CD8-positive, alpha-beta memory T cell (primary cell): ENCODE data around the gene KDM2A. TPM values are rescaled to one million over a fixed set of nuclear protein-coding genes. Genes with fewer than 3 reads are reported as not detected.

Experiments used
- CTCF ChIA-PET: fragments of 350-600 bp; sonication (Branson Sonifier 250); formaldehyde crosslinking; loops from one replicate; lab custom pipeline; 2021; ENCODE audit warnings: antibody characterized with exemption; lab: Charles Lee
- POLR2A ChIA-PET: fragments of 350-600 bp; sonication (Branson Sonifier 250); formaldehyde crosslinking; loops from one replicate; lab custom pipeline; 2021; ENCODE audit warnings: antibody characterized with exemption; lab: Charles Lee
- DNase-seq, 5 donors: peaks; one replicate each; pipeline versions ENCODE4 v3.0.0 to v3.0.0-alpha.2; 2020 to 2022; ENCODE audit warnings: mixed read lengths in 1 of 5
- H3K27ac ChIP-seq: one replicate; pipeline ENCODE4 v1.7.0; 2013; ENCODE audit warnings: low read depth, mild to moderate bottlenecking, low read length, moderate library complexity
- H3K27me3 ChIP-seq: 2 replicates; pipeline ENCODE4 v1.7.0; 2013; ENCODE audit warnings: low read length, mild to moderate bottlenecking; ENCODE audit not compliant: insufficient read depth, poor library complexity, severe bottlenecking
- H3K36me3 ChIP-seq: 2 replicates; pipeline ENCODE4 v1.7.0; 2013; ENCODE audit warnings: mild to moderate bottlenecking, low read length, moderate library complexity; ENCODE audit not compliant: insufficient read depth
- H3K4me1 ChIP-seq: 2 replicates; pipeline ENCODE4 v1.7.0; 2013; ENCODE audit warnings: mild to moderate bottlenecking, low read length, moderate library complexity; ENCODE audit not compliant: insufficient read depth
- H3K4me3 ChIP-seq: 2 replicates; pipeline ENCODE4 v1.7.0; 2013; ENCODE audit warnings: mild to moderate bottlenecking, low read length
- H3K9me3 ChIP-seq: 2 replicates; pipeline ENCODE4 v1.7.0; 2013; ENCODE audit warnings: mild to moderate bottlenecking, low read length
- H3K27ac Mint-ChIP-seq, 8 donors: one replicate each; pipeline ENCODE4 v1.8.0; 2020 to 2021; ENCODE audit warnings: mixed read lengths in 8 of 8, mild to moderate bottlenecking in 6 of 8, inconsistent platforms in 3 of 8, moderate library complexity in 3 of 8
- H3K27me3 Mint-ChIP-seq, 2 donors: one replicate each; pipeline ENCODE4 v1.8.0; 2020 to 2021; ENCODE audit warnings: mixed read lengths in 2 of 2, mild to moderate bottlenecking in 1 of 2, moderate library complexity in 1 of 2
- H3K36me3 Mint-ChIP-seq, 3 donors: one replicate each; pipeline ENCODE4 v1.8.0; 2020 to 2021; ENCODE audit warnings: mixed read lengths in 3 of 3, inconsistent platforms in 1 of 3, mild to moderate bottlenecking in 1 of 3
- H3K4me1 Mint-ChIP-seq, 3 donors: one replicate each; pipeline ENCODE4 v1.8.0; 2020 to 2021; ENCODE audit warnings: mixed read lengths in 3 of 3, inconsistent platforms in 1 of 3, mild to moderate bottlenecking in 1 of 3
- H3K4me3 Mint-ChIP-seq, 7 donors: one replicate each; pipeline ENCODE4 v1.8.0; 2020 to 2021; ENCODE audit warnings: mixed read lengths in 7 of 7, mild to moderate bottlenecking in 6 of 7, moderate library complexity in 4 of 7, inconsistent platforms in 2 of 7
- H3K9me3 Mint-ChIP-seq, 5 donors: one replicate each; pipeline ENCODE4 v1.8.0; 2020 to 2022; ENCODE audit warnings: mixed read lengths in 5 of 5, mild to moderate bottlenecking in 3 of 5, moderate library complexity in 2 of 5, inconsistent platforms in 1 of 5
- polyA plus RNA-seq: library from polyadenylated mRNA; unstranded; fragments of 300-500 nt; fragmentation: Illumina TruSeq; gene quantifications from one replicate; pipeline ENCODE4 v1.2.3, GENCODE V29; 2021
- total RNA-seq, 2 experiments: library from RNA; stranded (reverse); gene quantifications; one replicate each; pipeline ENCODE4 v1.2.3, GENCODE V29; 2021

Gene KDM2A
- total and polyA plus RNA-seq, 3 experiments from 2014 or later = 20.4 to 107 (median 101) TPM

DNA sequence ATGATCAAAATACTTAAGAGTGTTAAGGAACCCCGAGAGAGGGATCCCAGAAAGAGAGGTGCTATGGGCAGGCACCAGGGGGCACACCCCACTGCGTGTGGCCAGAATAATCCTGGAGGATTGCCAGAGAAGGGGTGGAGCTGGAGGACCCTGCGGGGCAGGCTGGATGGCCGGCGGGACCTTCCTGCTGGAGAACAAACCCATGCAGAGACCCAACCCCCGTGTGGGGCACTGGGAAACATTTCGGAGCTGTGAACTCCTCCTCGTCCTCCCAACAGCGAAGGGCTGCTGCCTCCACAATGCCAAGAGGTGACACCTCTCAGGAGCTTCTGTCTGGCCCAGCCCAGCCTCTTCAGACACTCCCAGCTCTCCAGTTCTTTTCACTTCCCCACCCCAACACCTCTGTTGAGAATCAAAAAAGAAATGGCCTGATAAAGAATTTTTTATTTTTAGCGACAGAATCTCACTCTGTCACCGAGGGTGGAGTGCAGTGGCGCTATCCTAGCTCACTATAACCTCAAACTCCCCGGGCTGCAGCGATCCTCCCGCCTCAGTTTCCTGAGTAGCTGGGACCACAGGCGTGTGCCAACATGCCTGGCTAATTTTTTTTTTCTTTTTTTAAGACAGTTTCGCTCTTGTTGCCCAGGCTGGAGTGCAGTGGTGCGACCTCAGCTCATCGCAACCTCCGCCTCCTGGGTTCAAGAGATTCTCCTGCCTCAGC is 36.8 kb upstream of the KDM2A start:
- peak overlapping the region; percentile 12 for H3K4me3 ChIP-seq
- Mint-ChIP-seq H3K36me3 (no peaks in the 10 kb centered on the region), H3K27me3 (peaks cover 4 to 7% of the 10 kb centered on the region in 2 donors), H3K27ac (peak overlapping the region in 2 of 8 donors; percentile 17 to 60), H3K4me1 (peaks cover 6 to 14% (median 6%) of the 10 kb centered on the region in 3 donors), H3K4me3 (no peak overlapping the region), H3K9me3 (no peaks in the 10 kb centered on the region)
- no peaks in the 10 kb centered on the region for H3K27me3 ChIP-seq
- no peaks in the 10 kb centered on the region for H3K9me3 ChIP-seq
- H3K36me3 ChIP-seq = no peaks in the 10 kb centered on the region
- CTCF ChIA-PET = interaction anchor here (0.8 to 2.9 kb wide), 10 partner anchors 13 to 120 kb away, joined by 3 to 11 read pairs (median 6); no protein-coding TSS in a partner anchor
- no peak overlapping the region for H3K27ac ChIP-seq
- DNase-seq = peak in 1 of 5 donors; percentile 9
- peaks cover 10% of the 10 kb centered on the region for H3K4me1 ChIP-seq
- POLR2A ChIA-PET = interaction anchor here (0.7 kb wide), 1 partner anchor 1092 kb away, joined by 3 read pairs; no protein-coding TSS in a partner anchor

DNA sequence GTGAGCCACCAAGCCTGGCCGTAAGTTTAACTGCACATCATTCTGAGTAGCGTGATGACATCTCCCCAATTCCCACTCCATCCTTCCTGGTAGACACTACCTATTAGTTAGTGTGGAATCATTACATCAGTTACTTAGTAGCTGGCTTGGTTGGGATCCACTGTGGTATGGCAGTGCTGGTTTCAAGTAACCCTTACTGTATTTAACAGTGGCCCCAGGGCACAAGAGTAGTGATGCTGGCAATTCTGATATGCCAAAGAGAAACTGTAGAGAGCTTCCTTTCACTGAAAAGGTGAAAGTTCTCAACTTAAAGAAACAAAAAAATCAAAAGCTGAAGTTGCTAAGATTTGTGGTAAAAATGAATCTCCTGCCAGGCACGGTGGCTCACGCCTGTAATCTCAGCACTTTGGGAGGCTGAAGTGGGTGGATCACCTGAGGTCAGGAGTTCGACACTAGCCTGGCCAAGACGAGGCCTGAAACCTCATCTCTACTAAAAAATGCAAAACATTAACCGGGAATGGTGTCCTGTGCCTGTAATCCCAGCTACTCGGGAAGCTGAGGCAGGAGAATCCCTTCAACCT is 35.2 kb upstream of the KDM2A start:
- Mint-ChIP-seq H3K9me3 (no peaks in the 10 kb centered on the region), H3K27me3 (peaks cover 4 to 7% of the 10 kb centered on the region in 2 donors), H3K27ac (no peak overlapping the region), H3K36me3 (no peaks in the 10 kb centered on the region), H3K4me3 (no peak overlapping the region), H3K4me1 (peaks cover 6 to 14% (median 6%) of the 10 kb centered on the region in 3 donors)
- ChIA-PET CTCF (interaction anchor here (1.8 to 2.1 kb wide), 2 partner anchors 84 to 86 kb away, joined by 5 to 6 read pairs; no protein-coding TSS in a partner anchor), POLR2A (no interaction called here)
- H3K4me1 ChIP-seq = peaks cover 10% of the 10 kb centered on the region
- H3K27ac ChIP-seq = no peak overlapping the region
- no peaks in the 10 kb centered on the region for H3K27me3 ChIP-seq
- H3K36me3 ChIP-seq = no peaks in the 10 kb centered on the region
- no peaks in the 10 kb centered on the region for H3K9me3 ChIP-seq
- no peak for DNase-seq
- H3K4me3 ChIP-seq = no peak overlapping the region

DNA sequence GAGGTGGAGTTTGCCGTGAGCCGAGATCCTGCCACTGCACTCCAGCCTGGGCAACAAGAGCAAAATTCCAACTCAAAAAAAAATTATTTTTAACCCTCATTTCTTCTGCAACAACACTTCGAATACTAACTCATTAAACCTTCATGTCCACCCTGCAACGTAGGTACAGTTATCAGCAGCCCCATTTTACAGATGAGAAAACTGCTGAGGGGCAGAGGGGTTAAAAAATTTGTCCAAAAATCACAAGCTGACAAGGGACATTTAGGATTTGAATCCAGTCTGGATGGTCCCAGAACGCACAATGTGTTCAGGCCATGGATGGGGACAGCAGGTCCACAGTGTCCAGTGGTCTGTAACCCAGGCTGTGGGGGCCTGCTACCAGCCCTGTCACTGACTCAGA is 33.4 kb upstream of the KDM2A start:
- H3K27ac ChIP-seq = no peak overlapping the region
- no peak overlapping the region for H3K4me3 Mint-ChIP-seq
- no peaks in the 10 kb centered on the region for H3K27me3 ChIP-seq
- no peak overlapping the region for H3K4me3 ChIP-seq
- no peaks in the 10 kb centered on the region for H3K36me3 ChIP-seq
- POLR2A ChIA-PET = no interaction called here
- peaks cover 7% of the 10 kb centered on the region in 2 donors for H3K27me3 Mint-ChIP-seq
- no peak for DNase-seq
- no peaks in the 10 kb centered on the region for H3K36me3 Mint-ChIP-seq
- H3K4me1 Mint-ChIP-seq = peaks cover 6 to 14% (median 6%) of the 10 kb centered on the region in 3 donors
- no peak overlapping the region for H3K27ac Mint-ChIP-seq
- peaks cover 10% of the 10 kb centered on the region for H3K4me1 ChIP-seq
- CTCF ChIA-PET = no interaction called here
- H3K9me3 Mint-ChIP-seq = no peaks in the 10 kb centered on the region
- no peaks in the 10 kb centered on the region for H3K9me3 ChIP-seq

DNA sequence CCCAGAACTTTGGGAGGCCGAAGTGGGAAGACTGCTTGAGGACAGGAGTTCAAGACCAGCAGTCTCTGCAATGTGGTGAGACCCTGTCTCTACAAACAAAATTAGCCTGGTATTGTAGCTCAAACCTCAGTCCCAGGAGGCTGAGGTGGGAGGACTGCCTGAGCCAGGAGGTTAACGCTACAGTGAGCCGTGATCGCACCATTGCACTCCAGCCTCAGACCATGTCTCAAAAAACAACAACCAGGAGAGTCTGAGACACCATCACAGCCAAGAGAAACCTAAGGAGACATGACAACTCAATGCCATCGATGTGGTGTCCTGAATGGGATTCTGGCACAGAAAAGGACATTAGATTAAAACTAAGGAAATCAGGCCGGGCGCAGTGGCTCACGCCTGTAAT is 28.3 kb upstream of the KDM2A start:
- Mint-ChIP-seq H3K36me3 (no peaks in the 10 kb centered on the region), H3K4me3 (no peak overlapping the region), H3K4me1 (no peaks in the 10 kb centered on the region), H3K27ac (no peak overlapping the region), H3K27me3 (peaks cover 5% of the 10 kb centered on the region in 2 donors), H3K9me3 (no peaks in the 10 kb centered on the region)
- Histone ChIP-seq H3K27me3 (no peaks in the 10 kb centered on the region), H3K36me3 (no peaks in the 10 kb centered on the region), H3K4me1 (no peaks in the 10 kb centered on the region), H3K4me3 (no peak overlapping the region), H3K27ac (no peak overlapping the region), H3K9me3 (no peaks in the 10 kb centered on the region)
- CTCF ChIA-PET = interaction anchor here (1.1 kb wide), 1 partner anchor 77 kb away, joined by 4 read pairs; no protein-coding TSS in a partner anchor
- no peak for DNase-seq
- POLR2A ChIA-PET = no interaction called here

DNA sequence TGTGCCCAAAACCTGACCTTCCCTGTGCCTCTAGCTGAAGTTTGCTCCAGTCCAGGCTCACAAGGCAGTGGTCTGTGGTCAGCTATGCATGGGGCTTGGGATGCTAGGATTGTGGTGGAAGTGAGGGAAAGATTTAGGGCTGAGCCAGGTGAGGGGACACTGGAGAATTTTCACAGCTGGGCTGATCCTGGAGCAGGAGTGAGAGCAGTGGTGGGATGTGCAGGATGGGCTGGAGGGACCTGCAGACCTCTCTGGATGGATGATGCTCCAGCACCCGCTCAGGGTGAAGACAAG is 23.9 kb upstream of the KDM2A start:
- H3K4me1 ChIP-seq = no peaks in the 10 kb centered on the region
- ChIA-PET POLR2A (no interaction called here), CTCF (interaction anchor here (0.7 to 2.3 kb wide), 5 partner anchors 14 to 73 kb away, joined by 3 to 11 read pairs (median 4); no protein-coding TSS in a partner anchor)
- no peaks in the 10 kb centered on the region for H3K9me3 Mint-ChIP-seq
- H3K36me3 ChIP-seq = no peaks in the 10 kb centered on the region
- no peak overlapping the region for H3K27ac Mint-ChIP-seq
- H3K27me3 Mint-ChIP-seq = peaks cover 5% of the 10 kb centered on the region in 2 donors
- H3K4me3 Mint-ChIP-seq = no peak overlapping the region
- peaks cover 3 to 5% (median 5%) of the 10 kb centered on the region in 3 donors for H3K4me1 Mint-ChIP-seq
- no peaks in the 10 kb centered on the region for H3K9me3 ChIP-seq
- H3K36me3 Mint-ChIP-seq = no peaks in the 10 kb centered on the region
- no peak overlapping the region for H3K27ac ChIP-seq
- no peak overlapping the region for H3K4me3 ChIP-seq
- no peaks in the 10 kb centered on the region for H3K27me3 ChIP-seq
- no peak for DNase-seq

DNA sequence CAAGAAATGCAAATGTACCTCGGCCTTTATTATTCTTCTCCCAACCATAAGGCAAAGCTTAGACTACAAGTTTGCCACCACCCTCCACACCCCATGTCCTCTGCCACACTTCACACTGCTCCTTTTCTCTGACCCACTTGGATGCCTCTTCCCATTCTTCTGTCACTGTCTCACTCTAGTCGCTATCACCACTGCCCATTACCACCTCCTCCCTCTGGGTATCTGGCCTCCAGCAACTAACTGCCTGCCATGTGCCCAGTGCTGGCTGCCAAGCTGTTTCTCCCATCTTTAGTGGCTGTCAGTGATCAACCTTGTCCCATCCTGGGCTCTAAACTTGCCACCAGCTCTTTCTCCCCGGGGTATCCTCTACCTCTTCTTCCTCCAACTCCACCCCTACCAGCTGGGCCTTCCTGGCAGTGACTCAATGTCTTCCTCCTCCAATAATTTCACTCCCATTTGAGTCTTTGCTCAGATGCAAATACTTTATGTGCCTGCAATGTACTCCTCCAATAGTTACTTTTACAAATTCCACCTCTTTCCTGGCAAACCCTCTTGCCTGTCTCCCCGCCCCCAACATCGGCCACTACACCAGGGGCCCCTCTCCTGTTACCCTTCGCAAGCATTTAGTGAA is 20.1 kb upstream of the KDM2A start:
- Mint-ChIP-seq H3K27ac (peak overlapping the region in 6 of 8 donors; percentile 18 to 91 (median 58)), H3K4me3 (no peak overlapping the region), H3K27me3 (no peaks in the 10 kb centered on the region), H3K9me3 (no peaks in the 10 kb centered on the region), H3K36me3 (no peaks in the 10 kb centered on the region), H3K4me1 (peaks cover 10 to 13% (median 13%) of the 10 kb centered on the region in 3 donors)
- H3K27ac ChIP-seq = no peak overlapping the region
- no peak for DNase-seq
- no peaks in the 10 kb centered on the region for H3K27me3 ChIP-seq
- CTCF ChIA-PET = interaction anchor here (1.0 kb wide), 1 partner anchor 69 kb away, joined by 3 read pairs; no protein-coding TSS in a partner anchor
- no peaks in the 10 kb centered on the region for H3K36me3 ChIP-seq
- H3K4me3 ChIP-seq = no peak overlapping the region
- H3K4me1 ChIP-seq = peaks cover 6% of the 10 kb centered on the region
- POLR2A ChIA-PET = no interaction called here
- no peaks in the 10 kb centered on the region for H3K9me3 ChIP-seq

DNA sequence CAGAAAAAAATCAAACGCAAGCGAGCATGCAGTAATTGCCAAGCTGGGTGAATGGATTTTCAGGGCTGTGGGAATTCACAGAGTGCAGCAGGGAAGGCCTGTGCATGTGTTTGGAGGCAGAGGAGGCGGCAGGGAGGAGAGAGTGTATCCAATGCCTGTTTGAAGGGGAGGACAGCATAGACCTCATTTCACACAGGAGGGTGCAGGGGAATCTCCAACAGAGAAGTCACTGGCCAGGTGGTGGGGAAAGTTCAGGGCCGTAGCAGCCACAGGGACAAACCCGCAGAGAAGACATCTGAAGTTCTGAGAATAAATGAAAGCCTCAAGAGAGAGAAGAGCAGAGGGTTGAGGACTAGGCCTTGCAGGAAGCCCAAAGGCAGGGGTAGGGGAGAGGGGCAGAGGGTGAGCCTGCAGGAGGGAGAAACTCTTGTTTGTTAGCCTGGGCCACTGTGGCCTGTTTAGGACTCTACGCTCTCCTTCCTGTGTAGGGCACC is 19.2 kb upstream of the KDM2A start:
- H3K27ac ChIP-seq = no peak overlapping the region
- H3K27me3 ChIP-seq = no peaks in the 10 kb centered on the region
- Mint-ChIP-seq H3K9me3 (no peaks in the 10 kb centered on the region), H3K4me3 (no peak overlapping the region), H3K4me1 (peaks cover 13 to 22% (median 16%) of the 10 kb centered on the region in 3 donors), H3K36me3 (no peaks in the 10 kb centered on the region), H3K27me3 (no peaks in the 10 kb centered on the region), H3K27ac (peak overlapping the region; percentile 35 to 86 (median 60))
- peaks cover 14% of the 10 kb centered on the region for H3K4me1 ChIP-seq
- ChIA-PET CTCF (interaction anchor here (1.0 kb wide), 1 partner anchor 68 kb away, joined by 3 read pairs; no protein-coding TSS in a partner anchor), POLR2A (no interaction called here)
- no peaks in the 10 kb centered on the region for H3K9me3 ChIP-seq
- DNase-seq = no peak
- no peak overlapping the region for H3K4me3 ChIP-seq
- H3K36me3 ChIP-seq = no peaks in the 10 kb centered on the region
